Dedifferentiated amniotic fluid mesenchymal stem cell (primary cell): ENCODE measurements around the gene SSPN.

ENCODE experiments used
- DNase-seq: peaks from one replicate; pipeline ENCODE4 v3.0.0-alpha.2; 2016; ENCODE audit errors: extremely low spot score

Gene SSPN, protein sequence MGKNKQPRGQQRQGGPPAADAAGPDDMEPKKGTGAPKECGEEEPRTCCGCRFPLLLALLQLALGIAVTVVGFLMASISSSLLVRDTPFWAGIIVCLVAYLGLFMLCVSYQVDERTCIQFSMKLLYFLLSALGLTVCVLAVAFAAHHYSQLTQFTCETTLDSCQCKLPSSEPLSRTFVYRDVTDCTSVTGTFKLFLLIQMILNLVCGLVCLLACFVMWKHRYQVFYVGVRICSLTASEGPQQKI

DNA sequence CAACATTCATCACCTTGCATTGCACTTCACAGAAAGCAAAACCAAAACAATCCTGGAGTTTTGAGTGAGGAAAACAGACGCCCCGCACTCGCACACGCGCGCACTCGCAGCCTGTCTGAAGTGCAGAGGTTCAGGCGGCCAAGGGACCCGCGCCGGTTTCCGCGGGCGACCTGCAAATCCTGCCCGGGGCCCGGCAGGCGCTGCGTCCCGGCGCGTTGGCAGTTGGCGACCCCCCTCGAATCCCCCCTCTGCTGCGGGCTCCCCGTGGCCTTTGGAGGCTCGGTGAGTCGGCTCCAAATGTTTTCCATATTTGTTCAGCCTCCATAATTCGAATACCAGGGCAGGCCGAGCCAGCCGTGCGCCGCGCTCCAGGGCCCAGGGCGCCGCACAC is at the start of gene SSPN:
SSPN (plus strand) TSS at position 324 of the 391 bp plus-strand sequence. CDS start 100 bp downstream, outside the sequence.
- no peak for DNase-seq

DNA sequence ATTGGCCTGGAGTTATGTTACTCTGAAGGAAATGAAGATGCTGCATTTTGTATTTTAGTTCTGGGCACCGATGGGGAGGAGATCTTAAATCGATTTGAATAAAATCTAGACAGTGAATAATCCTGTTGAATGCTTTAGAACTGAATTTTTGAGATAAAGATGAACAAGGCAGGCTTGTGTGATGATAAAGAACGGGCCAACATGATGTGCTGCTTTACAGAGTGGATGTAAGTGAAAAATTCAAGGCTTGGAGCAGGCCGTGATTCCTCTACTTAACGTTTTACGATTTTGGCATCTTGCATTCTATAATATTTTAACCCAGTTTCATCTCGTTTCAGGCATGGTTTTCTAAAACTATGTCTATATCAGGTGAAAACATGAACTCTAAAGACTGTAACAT is 47.1 kb upstream of the SSPN start:
- DNase-seq: no peak

DNA sequence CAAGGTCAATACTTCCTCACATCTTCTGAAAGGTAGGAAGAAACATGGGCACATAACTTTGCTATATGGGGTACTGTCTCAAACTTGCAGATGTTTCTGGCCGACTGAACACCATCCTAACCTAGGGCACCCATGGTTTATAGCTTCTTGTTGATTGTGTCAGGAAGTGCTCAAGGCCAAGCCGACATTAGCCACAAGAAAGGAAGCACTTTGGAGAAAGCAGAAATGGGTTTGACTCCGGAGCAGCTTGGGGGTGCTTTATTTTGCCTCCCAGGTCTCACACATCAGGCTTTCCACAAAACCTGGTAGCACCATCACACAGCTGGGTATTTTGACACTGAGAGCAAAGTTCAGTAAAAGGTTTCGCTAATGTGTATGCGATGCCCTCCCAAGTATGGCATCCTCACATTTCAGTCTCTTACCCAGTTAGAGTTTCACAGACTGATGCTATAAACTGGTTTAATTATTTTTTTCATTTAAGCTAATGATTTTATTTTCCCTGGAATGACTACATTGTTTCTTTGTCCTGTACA is 45.3 kb upstream of the SSPN start:
- no peak for DNase-seq

DNA sequence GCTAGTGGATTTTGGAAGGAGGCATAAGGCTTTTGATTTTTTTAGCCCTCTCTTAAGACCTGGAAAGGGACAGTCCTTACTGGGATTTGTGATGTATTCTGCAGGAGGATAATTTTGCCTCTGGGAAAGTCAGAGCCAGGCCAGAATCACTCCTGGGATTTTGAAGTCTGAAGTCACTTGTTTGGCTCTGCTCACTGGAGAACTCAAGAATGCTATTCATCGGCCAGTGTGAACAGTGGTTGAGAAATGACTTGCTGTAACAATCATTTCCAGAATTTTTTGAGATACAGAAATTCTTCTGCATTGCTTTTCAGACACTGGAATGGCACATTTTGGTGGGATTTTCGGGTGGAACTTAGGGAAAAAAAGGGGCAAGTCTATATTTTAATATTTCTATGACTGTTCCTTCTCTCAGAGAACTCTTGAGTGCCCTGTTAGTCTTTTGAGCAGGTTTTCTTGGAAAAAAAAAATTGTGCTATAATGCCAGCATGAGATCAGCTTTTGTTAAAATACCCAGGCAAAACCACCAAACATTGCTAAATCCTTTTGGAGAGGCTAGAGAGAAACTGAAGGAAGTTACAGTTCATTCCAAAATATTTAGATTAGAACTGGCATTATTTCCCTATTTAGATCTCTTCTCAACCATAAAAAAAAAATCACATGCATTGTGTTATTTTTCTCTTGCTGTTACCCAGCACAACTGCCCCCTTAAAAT is 44.5 kb upstream of the SSPN start:
- DNase-seq: peak; percentile 80

DNA sequence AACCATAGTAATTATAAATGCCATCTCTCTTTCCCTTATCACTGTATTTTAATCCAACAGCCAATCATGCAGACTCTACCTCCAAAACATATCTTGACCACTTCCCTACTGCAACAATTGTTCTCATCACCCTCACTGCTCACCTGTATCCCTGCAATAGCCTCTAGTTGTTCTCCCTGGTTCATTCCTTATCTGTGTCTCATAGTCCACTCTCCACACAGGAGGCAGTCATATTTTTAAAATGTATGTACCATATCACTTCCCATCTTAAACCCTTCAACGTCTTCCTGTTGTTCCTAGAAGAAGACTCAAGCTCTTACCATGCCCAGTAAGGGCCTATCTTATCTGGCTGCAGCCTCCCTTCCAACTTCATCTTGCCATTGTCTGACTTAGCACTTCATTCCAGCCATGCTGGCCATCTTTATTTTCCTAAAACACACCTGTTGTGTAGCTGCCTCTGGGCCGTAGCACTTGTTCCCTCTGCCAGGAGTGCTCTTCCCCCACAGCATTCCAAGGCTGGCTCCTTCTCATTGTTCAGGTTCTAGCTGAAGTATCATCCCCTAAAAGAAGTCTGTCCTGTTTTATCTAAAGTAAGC is 42.8 kb upstream of the SSPN start:
- no peak for DNase-seq

DNA sequence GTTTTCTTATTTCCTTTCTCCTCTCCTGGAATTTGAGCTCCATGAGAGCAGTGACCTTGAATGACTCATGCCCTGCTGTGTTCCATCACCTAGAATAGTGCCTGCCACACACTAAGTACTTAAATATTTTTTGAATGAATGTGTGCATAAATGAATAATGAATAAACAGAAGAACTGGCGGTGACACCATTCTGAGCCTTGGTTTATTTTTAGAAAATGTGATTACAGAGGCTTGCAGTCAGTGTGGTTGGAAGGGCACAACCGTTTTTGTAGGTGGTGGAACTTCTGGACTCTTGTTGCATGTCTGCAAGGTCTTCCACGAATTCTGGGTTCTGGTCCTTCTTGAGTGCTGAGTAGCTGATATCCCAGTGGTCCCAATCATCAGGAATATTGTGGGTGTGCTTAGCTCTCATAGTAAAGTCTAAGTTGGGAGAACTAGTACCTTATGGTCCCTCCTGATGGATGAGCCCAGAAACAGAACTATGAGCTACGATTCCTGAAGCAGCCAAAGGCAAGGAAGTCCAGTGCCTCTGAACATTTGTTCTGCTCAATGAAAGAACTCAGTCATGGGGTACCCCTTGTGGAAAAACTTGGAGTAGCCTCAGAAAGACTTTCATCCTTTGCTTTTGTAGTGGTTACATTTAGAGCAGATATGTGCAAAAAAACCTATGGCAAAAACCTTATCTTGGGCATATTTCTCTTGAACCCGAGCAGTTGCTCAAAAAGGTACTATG is 41.8 kb upstream of the SSPN start:
- DNase-seq: peak; percentile 87

DNA sequence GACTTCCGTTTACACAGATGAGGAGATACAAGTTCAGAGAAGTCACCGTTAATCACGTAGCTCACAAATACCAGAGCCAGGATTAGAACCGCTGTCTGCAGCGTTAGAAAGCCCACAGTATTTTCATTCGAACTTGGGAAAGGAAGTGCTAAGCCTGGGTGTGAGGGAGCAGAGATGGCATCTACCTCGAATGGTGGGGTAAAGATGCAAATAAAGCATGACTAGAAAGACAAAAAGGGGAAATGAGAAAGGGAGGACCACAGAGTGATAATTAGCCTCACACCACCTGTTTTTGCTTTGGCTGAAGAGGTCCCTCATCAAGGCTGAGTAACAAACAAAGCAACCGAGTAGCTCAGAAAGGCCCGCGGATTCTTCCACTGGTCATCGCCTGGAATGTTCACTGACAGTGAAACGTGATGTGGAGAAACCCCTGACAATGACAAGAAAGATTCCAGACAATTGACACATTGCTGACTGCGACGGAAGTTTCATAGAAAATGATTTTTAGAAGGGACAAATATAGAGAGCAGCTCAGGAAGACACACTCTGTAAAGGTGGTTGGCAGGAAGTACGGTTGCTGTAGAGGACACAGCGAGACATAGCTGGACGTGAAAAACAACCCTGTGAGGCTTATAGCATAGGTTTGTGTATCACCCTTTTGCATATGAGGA is 39.0 kb upstream of the SSPN start:
- DNase-seq: no peak

DNA sequence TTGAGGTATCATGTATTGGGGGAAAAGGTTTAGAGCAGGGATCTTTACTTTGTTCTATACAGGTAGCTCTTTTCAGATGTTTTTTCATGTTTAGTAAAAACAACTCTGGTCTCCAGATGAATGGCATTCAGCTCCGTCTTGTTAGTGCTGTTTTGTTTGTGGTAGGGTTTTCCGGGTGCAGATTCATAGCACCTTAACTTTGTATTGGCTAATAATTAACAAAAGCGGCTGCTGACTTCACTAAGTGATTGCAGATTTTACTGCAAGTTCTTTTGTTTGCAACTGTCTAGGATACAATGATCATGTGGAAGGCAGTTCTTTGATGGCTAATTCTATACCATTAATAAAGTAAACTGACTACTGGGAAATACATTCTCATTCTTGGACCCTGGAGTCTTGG is 38.4 kb upstream of the SSPN start:
- DNase-seq: no peak

DNA sequence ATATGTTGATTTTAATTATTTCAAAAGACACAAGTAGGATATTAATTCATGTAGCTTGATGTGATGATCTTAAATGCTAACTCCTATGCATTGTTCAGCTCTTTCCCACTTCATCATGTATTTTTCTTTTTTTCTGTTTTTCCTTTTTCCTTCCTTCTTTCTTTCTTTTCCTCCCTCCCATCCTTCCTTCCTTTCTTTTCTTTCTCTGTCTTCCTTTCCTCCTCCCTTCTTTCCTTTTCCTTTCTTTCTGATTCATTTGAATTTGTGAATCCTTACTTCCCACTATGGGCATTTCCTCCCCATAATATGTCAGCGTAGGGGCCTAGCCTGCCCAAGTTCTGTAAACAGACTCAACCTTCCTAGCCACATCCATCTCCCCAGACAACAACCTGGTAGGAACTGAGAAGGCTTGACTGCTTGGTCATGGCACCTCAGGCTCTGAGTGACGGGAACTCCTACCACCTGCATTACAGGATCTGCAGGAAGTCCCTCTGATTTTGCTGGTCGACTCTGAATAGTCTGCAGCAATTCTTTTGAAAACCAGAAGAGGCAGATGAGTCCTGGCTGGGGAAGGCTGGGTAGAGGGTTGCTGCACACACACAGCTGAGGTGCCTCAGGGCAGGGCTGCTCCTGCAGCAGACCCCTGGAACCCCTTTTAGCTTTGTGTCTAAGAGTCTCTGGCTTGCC is 37.2 kb upstream of the SSPN start:
- no peak for DNase-seq

DNA sequence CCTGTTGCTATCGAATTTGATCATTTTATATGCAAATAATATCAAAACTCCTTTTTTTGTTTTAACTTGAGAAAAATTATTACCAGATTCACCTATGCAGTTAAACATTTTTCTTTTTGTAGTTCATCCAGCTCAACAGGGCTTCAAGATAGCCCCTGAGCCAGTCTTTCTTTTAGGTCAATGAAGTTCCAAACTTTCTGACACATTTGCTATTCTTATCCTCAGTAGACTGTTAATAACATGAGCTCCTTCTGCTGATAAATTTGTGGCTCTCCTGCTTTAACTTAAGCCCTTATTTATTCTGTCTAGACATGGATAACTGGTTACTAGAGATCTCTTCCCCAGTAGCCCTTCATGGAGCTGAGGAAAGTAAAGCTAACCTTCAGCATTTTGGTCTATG is 33.2 kb upstream of the SSPN start:
- DNase-seq: no peak

DNA sequence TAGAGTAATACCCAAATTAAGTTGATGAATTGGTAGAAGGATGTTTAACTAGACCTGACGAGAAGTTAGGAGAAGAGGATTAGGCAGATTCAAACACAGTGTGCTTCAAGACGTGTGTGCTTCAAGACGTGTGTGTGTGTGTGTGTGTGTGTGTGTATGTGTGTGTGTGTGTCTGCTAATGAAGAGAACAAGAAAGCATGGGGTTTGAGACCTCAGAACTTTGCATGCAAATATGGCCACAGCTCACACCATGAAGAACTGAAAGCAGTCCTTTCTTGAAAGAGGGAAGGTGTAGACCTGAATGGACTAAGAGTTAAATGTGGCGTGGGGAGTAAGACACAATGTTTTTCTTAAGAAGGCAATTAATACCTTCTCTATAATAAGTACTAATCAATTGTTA is 32.5 kb upstream of the SSPN start:
- no peak for DNase-seq

DNA sequence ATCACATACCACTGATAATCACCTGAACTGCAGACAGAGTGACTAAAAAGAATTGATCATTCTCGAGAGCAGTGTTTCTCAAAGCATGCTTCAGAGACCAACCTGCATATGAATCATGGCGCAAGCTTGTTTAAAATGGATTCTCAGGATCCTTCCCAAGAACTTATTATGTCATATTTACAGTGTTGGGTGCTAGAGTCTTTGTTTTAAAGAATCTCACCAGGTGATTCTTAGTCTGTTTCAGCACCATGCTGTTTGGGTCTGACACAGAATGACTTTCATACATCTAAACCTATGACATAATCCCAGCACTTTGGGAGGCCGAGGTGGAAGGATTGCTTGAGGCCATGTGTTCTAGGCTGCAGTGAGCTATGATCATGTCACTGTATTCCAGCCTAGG is 31.3 kb upstream of the SSPN start:
- DNase-seq: no peak

DNA sequence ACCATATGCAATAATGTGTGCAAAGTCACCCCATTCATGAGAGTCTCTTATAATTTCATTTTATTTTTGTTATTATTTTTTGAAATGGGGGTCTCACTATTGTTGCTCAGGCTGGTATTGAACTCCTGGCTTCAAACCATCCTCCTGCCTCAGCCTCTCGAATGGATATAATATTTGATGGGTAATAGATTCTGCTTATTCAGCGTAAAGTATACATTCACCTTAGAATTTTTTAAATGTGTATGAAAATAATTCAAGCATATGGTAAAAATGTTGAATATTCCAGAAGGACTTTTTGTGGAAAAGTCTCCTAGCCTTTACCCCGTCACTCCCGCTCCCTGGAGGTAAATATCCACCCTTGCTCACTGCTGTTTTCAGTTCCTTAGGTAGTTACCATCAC is 23.4 kb upstream of the SSPN start:
- DNase-seq: no peak

DNA sequence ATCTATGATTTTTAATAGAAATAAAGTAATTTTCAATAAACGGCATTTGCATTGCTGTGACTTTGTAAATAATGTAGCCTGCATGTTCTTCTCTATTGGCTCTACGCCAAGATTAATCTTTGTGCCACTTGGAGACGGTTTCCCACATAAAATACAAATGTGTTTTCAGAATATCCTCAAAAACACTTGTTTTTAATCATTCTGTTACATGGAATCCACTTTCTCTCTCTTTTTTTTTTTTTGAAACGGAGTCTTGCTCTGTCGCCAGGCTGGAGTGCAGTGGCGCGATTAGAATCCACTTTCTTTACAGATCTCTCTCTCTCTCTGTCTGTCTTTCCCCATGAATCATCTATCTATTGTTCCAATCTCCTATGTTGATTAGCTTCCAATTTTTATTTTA is 22.8 kb upstream of the SSPN start:
- no peak for DNase-seq

DNA sequence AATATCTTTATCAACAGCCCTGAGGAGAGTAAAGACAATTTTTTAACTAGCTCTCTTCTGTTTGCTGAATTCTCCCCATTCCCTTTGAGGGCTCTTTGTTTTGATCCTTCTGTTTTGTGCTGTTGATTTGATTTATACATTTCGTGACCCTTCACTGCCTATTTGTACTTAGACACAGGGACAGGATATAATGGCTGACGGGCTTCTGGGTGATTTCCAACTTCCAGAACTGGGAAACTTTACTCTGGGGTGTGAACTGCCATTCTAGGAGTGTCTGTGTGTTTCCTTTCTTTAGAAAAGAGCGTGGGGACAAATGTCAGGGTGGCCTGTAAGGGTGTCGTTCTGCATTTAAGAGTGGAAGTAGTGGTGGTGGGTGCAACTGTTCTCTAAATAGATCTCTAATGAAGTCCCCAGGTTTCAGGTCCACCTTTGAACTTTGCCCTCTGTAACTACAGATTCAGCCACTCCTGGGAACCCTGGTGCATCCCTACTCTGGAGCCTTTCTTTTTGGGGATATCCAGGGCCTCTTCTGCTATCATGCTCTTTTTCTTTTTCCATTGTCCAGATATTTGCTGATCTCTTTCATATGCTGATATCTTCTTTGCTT is 22.3 kb upstream of the SSPN start:
- no peak for DNase-seq

DNA sequence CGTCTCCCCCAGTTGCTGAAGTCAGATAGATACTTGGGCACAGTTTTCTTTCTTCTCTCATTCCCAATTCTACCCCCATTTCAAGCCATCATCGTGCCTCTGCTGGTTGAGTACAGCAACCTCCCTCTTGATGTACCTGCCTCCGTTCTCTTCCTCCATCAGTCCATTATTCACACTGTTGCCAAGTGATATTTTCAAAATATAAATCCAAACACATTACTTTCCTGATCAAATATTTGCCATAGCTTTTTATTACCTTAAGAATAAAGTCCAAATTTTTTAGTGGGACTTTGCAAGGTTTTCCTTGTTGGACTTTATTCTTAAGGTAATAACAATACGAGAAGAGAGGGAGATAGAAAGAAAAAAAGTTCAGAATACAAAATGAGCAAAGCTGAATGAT is 18.6 kb upstream of the SSPN start:
- DNase-seq: no peak

DNA sequence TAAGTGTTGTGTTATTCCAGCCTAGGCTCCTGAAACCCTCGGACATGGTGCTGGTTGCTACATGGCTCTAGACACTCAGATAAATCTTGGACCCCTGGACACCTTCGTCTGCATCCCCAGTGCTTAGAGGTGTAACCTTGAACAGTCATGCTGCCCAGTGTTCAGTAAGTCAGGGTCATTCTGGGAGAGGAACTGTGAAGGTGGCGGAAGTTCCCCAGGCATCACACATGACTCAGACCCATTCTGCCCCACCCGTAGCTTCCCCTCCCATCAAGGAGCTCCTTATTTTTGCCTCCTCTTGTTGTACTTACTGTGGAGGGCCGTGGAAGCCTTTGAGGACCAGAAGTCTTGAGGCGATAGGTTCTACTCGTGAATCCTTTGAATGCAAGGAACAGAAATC is 18.1 kb upstream of the SSPN start:
- no peak for DNase-seq

DNA sequence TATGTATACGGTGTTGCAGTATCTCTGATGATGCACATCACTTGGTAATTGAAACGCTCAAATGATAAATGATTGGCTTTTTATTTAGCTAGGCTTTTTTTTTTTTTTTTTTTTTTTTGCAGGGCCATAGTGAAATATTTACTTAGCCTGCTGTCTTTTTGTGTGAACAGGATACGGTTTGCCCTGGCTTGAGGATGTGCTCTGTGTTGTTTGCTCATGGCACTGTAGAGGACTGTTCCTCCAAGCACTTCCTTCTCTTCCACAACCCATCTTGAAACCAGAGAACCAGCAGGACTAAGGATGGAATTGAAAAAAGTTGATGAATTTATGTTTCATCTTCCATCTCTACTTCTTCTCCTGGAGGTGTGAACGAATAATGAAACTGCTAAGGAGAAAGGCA is 15.5 kb upstream of the SSPN start:
- DNase-seq: no peak

DNA sequence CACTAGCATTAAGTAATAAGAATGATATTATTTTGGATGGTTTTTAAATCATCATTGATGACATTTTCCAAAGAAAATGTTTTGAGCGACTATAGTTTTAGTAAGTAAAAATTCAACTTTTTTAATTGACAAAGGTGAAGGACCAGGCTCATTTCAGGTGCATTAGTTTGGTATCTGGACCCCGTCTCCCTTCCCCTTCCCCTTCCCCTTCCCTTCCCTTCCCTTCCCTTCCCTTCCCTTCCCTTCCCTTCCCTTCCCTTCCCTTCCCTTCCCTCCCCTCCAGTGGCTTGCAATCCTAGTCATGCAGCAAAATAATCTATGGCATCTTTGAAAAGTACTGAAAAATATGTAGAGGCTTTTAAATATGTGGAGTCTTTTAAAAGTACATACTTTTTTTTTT is 13.0 kb upstream of the SSPN start:
- DNase-seq: no peak

DNA sequence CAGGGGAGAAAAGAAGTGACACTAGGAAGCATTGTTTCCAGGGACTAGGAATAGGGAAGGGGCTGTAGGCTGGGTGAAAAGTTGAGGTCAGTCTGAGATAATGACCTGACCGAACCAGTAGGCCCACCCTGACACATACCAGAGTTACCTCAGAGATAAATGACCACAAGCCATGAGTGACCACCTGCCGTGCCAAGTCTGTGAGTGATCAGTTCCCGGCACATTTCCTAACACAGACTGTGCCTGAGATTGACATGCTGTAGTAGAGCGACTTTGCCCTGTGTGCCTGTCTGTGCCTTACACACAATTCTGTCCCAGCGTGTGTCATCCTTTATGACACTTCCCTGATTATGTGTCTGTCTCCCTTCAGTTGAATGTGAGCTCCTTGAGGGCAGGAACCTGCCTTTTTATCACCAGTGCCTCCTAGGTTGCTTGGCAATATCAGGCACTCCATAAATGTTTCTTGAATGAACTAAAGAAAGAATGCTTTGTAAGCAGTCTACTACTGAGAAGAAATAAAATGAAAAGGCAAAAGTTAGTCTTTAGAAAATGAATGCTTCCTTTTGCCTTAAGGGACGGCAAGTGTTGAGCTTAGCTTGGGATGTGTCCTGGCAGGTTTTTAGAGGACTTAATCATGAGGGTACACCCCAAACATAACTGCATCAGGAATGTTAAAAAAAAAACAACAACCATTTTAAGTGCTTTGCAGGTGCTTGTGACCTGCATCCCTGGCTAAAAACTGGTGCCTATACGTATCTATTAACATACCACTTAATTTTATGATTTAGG is 9.6 kb upstream of the SSPN start:
- no peak for DNase-seq
